Kidney epithelial cell (primary cell): ENCODE data around the gene RGMA. TPM values are rescaled to one million over a fixed set of nuclear protein-coding genes. Genes with fewer than 3 reads are reported as not detected.

Experiments used
- DNase-seq: peaks from one replicate; pipeline ENCODE4 v3.0.0-alpha.2; 2010; ENCODE audit warnings: low read depth
- H3K27me3 ChIP-seq: 2 replicates; pipeline ENCODE4 v1.6.0; 2011; ENCODE audit warnings: low read length; ENCODE audit not compliant: control insufficient read depth, insufficient read depth
- H3K36me3 ChIP-seq: 2 replicates; pipeline ENCODE4 v1.5.1; 2011; ENCODE audit warnings: low read length; ENCODE audit not compliant: control insufficient read depth, insufficient read depth
- H3K4me3 ChIP-seq: 2 replicates; pipeline ENCODE4 v1.5.1; 2011; ENCODE audit warnings: low read depth, mild to moderate bottlenecking, control low read depth, low read length
- total RNA-seq: library from RNA; depleted of rRNA; stranded (reverse); fragments of >200 nt; gene quantifications from 2 replicates; pipeline ENCODE4 v1.2.3, GENCODE V29; 2015
- TF ChIP-seq, protein P1 (sequence below): IDR thresholded peaks from 2 replicates; pipeline ENCODE4 v1.5.1; 2011; ENCODE audit warnings: mild to moderate bottlenecking, moderate library complexity, low read length, control low read depth, inconsistent platforms; ENCODE audit not compliant: insufficient read depth, poor library complexity, severe bottlenecking

RGMA gene
- total RNA-seq, 1 donor from 2014 or later: 0.29 TPM

DNA sequence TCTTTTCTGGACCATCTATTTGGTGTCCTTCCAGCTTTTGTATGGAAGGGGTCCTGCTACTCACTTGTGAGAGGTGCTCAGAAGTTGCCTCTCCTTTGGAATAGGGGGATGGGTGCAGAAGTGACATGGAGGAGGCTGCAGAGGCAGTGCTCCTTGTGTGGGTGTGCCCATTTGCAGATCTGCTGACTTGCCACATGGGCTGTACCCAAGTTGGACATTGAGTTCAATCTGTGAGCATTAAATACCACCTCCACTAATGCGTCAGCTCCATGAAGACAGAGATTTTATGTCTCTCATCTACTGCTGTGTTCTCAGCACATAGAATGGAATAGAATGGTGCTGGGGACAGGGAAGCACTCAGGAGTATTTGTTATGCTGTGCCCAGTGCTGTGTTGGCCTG, 76.2 kb downstream of the RGMA start:
- Histone ChIP-seq H3K4me3 (no peak overlapping the region), H3K36me3 (peaks cover 2% of the 10 kb centered on the region), H3K27me3 (no peaks in the 10 kb centered on the region)
- DNase-seq: no peak
- TF ChIP-seq, protein P1, sequence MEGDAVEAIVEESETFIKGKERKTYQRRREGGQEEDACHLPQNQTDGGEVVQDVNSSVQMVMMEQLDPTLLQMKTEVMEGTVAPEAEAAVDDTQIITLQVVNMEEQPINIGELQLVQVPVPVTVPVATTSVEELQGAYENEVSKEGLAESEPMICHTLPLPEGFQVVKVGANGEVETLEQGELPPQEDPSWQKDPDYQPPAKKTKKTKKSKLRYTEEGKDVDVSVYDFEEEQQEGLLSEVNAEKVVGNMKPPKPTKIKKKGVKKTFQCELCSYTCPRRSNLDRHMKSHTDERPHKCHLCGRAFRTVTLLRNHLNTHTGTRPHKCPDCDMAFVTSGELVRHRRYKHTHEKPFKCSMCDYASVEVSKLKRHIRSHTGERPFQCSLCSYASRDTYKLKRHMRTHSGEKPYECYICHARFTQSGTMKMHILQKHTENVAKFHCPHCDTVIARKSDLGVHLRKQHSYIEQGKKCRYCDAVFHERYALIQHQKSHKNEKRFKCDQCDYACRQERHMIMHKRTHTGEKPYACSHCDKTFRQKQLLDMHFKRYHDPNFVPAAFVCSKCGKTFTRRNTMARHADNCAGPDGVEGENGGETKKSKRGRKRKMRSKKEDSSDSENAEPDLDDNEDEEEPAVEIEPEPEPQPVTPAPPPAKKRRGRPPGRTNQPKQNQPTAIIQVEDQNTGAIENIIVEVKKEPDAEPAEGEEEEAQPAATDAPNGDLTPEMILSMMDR: no peak

DNA sequence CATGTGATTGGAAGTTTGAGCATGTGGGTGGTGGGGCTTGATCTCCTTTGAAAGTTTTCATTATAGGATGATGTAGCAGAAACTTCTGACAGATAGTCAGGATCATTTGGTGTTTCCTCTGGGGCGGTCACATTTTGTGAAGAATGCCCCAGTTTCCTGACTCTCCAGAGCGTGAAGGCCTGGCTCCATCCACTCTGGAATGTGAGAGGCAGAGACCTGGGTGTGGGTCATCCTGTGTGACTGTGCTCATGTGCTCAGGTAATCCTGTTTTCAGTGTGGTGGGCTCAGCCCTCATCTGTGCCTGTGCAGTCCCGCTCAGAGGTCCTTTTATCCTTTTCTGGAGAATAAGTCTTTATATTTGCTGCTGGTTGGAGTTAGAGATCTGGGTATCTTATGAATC, 81.0 kb downstream of the RGMA start:
- TF ChIP-seq, protein P1: no peak
- no peaks in the 10 kb centered on the region for H3K27me3 ChIP-seq
- no peak overlapping the region for H3K4me3 ChIP-seq
- DNase-seq: no peak
- H3K36me3 ChIP-seq: peaks cover 5% of the 10 kb centered on the region

DNA sequence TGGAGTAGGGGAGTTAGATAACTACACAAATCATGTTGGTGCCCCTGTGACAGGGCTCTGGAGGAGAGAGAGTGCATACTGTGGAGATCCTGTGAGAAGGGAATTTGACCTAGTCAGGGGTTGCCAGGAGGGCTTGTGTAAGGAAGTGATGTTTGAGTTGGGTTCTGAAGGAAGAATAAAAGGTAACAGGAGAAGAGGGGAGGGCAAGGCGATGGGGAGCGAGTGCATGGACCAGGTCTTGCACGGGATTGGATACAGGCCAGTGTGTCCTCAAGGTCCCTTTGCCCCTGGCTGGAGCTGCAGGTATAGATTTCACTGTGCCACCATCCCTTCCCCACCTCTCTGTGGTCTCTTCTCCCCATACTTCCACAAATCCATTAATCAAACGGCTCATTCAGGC, 83.9 kb downstream of the RGMA start:
- DNase-seq: no peak
- Histone ChIP-seq H3K36me3 (peaks cover 5% of the 10 kb centered on the region), H3K27me3 (no peaks in the 10 kb centered on the region), H3K4me3 (no peak overlapping the region)
- TF ChIP-seq, protein P1: no peak

DNA sequence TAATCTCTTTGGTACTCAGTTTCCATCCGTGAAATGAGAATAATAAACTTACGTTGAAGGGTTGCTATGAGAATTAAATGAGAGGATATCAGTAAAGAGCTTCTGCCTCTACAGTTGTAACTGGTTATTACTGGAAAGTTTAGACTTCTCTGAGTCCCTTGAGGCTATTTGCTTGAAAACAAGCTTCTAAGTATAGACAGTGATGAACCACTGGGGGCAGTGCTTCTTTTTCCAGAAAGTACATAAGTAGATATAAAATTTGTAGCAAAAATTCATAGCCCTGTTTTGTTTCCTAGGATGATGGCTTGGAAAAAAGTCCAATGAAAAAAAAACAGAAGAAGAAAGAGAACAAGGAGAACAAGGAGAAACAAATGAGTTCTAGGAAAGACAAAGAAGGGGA, 87.1 kb downstream of the RGMA start:
- peaks cover 7% of the 10 kb centered on the region for H3K36me3 ChIP-seq
- H3K27me3 ChIP-seq: no peaks in the 10 kb centered on the region
- TF ChIP-seq, protein P1: peak; percentile 3
- H3K4me3 ChIP-seq: no peak overlapping the region
- no peak for DNase-seq

- Histone ChIP-seq H3K27me3 (no peaks in the 10 kb centered on the region), H3K36me3 (peaks cover 7% of the 10 kb centered on the region), H3K4me3 (no peak overlapping the region)
- no peak for DNase-seq
- TF ChIP-seq, protein P1: no peak
Observed at GRCh38 chr15:93001156-93001555, 87.9 kb downstream of the RGMA start.

- no peak for DNase-seq
- H3K36me3 ChIP-seq: peaks cover 2% of the 10 kb centered on the region
- no peak overlapping the region for H3K4me3 ChIP-seq
- TF ChIP-seq, protein P1: no peak
- H3K27me3 ChIP-seq: no peaks in the 10 kb centered on the region
Observed at GRCh38 chr15:92997821-92998220, 91.2 kb downstream of the RGMA start.
